IMR-90 (cell line): ENCODE data around the gene OR6X1. TPM values are rescaled to one million over a fixed set of nuclear protein-coding genes. Genes with fewer than 3 reads are reported as not detected.

Source experiments
- ATAC-seq: fragments of 200-7000 bp; cut with Tn5 transposase; 2 replicates; pipeline ENCODE4 v1.9.1; 2020; ENCODE audit warnings: low read depth, mild to moderate bottlenecking, moderate library complexity
- BruUV-seq: library from RNA; stranded (reverse); fragments of 400-500 nt; replicated peaks from 2 replicates; lab custom pipeline; 2021; lab: Mats Ljungman, UMichigan
- CTCF ChIA-PET: fragments of 300-600 bp; formaldehyde crosslinking; extraction: SDS; loops from one replicate; lab custom pipeline; 2021; ENCODE audit warnings: antibody characterized with exemption; lab: Yijun Ruan, JAX
- POLR2A ChIA-PET: fragments of 300-600 bp; sonication (Branson Sonifier 250); formaldehyde crosslinking; loops from one replicate; lab custom pipeline; 2022; ENCODE audit warnings: antibody characterized with exemption; ENCODE audit not compliant: unreplicated experiment; lab: Charles Lee
- DNase-seq: peaks from one replicate; pipeline ENCODE4 v3.0.0; 2013
- H2AFZ ChIP-seq: replicated peaks from 2 replicates; pipeline ENCODE3; 2013; ENCODE audit warnings: low read length, mild to moderate bottlenecking; ENCODE audit not compliant: poor library complexity
- H2AK5ac ChIP-seq: 2 replicates; pipeline ENCODE4 v1.6.1; 2013; ENCODE audit warnings: low read depth, low read length, inconsistent platforms
- H2AK9ac ChIP-seq: replicated peaks from 2 replicates; pipeline ENCODE3; 2013; ENCODE audit warnings: mild to moderate bottlenecking, low read depth, low read length, moderate library complexity; ENCODE audit not compliant: poor library complexity
- H2BK120ac ChIP-seq: 2 replicates; pipeline ENCODE4 v1.6.1; 2013; ENCODE audit warnings: low read depth, low read length, inconsistent platforms
- H2BK15ac ChIP-seq: 3 replicates; pipeline ENCODE4 v1.6.1; 2013; ENCODE audit warnings: low read depth, low read length, inconsistent platforms
- H2BK20ac ChIP-seq: 2 replicates; pipeline ENCODE4 v1.6.1; 2013; ENCODE audit warnings: low read depth, mild to moderate bottlenecking, inconsistent platforms, low read length, moderate library complexity
- H2BK5ac ChIP-seq: 2 replicates; pipeline ENCODE4 v1.6.1; 2013; ENCODE audit warnings: mild to moderate bottlenecking, low read depth, low read length, inconsistent platforms; ENCODE audit not compliant: poor library complexity, severe bottlenecking
- H3K14ac ChIP-seq: replicated peaks from 2 replicates; pipeline ENCODE4 v1.6.1; 2013; ENCODE audit warnings: low read depth, low read length, inconsistent platforms
- H3K18ac ChIP-seq: 2 replicates; pipeline ENCODE4 v1.6.1; 2013; ENCODE audit warnings: low read depth, low read length, control low read depth
- H3K23ac ChIP-seq: 2 replicates; pipeline ENCODE4 v1.6.1; 2013; ENCODE audit warnings: low read depth, low read length, inconsistent platforms
- H3K27ac ChIP-seq: 2 replicates; pipeline ENCODE4 v1.5.1; 2013; ENCODE audit warnings: mild to moderate bottlenecking, control low read depth, low read length; ENCODE audit not compliant: insufficient read depth
- H3K27me3 ChIP-seq: 2 replicates; pipeline ENCODE4 v1.6.1; 2013; ENCODE audit warnings: low read length; ENCODE audit not compliant: control insufficient read depth, insufficient read depth
- H3K36me3 ChIP-seq: 2 replicates; pipeline ENCODE4 v1.6.1; 2013; ENCODE audit warnings: low read length, mixed read lengths; ENCODE audit not compliant: control insufficient read depth, insufficient read depth
- H3K4ac ChIP-seq: 2 replicates; pipeline ENCODE4 v1.6.1; 2013; ENCODE audit warnings: low read depth, low read length, inconsistent platforms
- H3K4me1 ChIP-seq: 2 replicates; pipeline ENCODE4 v1.6.1; 2013; ENCODE audit warnings: low read length, mixed read lengths; ENCODE audit not compliant: control insufficient read depth, insufficient read depth
- H3K4me2 ChIP-seq: 2 replicates; pipeline ENCODE4 v1.6.1; 2013; ENCODE audit warnings: low read depth, mild to moderate bottlenecking, control low read depth, low read length, moderate library complexity
- H3K4me3 ChIP-seq: 2 replicates; pipeline ENCODE4 v1.5.1; 2013; ENCODE audit warnings: low read depth, mild to moderate bottlenecking, control low read depth, low read length, moderate library complexity; ENCODE audit not compliant: insufficient read depth
- H3K56ac ChIP-seq: 2 replicates; pipeline ENCODE4 v1.6.1; 2013; ENCODE audit warnings: low read length, inconsistent platforms; ENCODE audit not compliant: insufficient read depth; ENCODE audit errors: extremely low read depth
- H3K79me1 ChIP-seq, 2 experiments: 2 replicates each; pipeline ENCODE4 v1.6.1; 2013; ENCODE audit warnings: low read length in 2 of 2, inconsistent platforms in 1 of 2, low read depth in 1 of 2
- H3K9ac ChIP-seq: 2 replicates; pipeline ENCODE4 v1.6.1; 2013; ENCODE audit warnings: low read depth, low read length, control low read depth
- H3K9me1 ChIP-seq: 2 replicates; pipeline ENCODE4 v1.6.1; 2013; ENCODE audit warnings: low read length, inconsistent platforms; ENCODE audit not compliant: insufficient read depth
- H3K9me3 ChIP-seq: 2 replicates; pipeline ENCODE4 v1.6.1; 2013; ENCODE audit warnings: low read length; ENCODE audit not compliant: control insufficient read depth, insufficient read depth
- H4K20me1 ChIP-seq: 2 replicates; pipeline ENCODE4 v1.6.1; 2013; ENCODE audit warnings: low read length, inconsistent platforms; ENCODE audit not compliant: insufficient read depth
- H4K5ac ChIP-seq: 2 replicates; pipeline ENCODE4 v1.6.1; 2013; ENCODE audit warnings: mild to moderate bottlenecking, low read depth, low read length, control low read depth
- H4K8ac ChIP-seq, 2 experiments: 2 replicates each; pipeline ENCODE4 v1.6.1; 2013; ENCODE audit warnings: low read depth in 2 of 2, low read length in 2 of 2, control low read depth in 1 of 2, inconsistent platforms in 1 of 2
- H4K91ac ChIP-seq: 2 replicates; pipeline ENCODE4 v1.6.1; 2013; ENCODE audit warnings: low read depth, low read length, inconsistent platforms; ENCODE audit not compliant: insufficient read depth
- CEBPB ChIP-seq: IDR thresholded peaks from 2 replicates; pipeline ENCODE4 v1.6.1; 2012; ENCODE audit warnings: low read depth, low read length, improper control_type of control experiment
- CHD1 ChIP-seq: IDR thresholded peaks from 2 replicates; pipeline ENCODE4 v1.6.1; 2012; ENCODE audit warnings: low read depth, low read length, improper control_type of control experiment
- CTCF ChIP-seq: conservative IDR thresholded peaks from 2 replicates; pipeline ENCODE4 v1.5.1; 2012; ENCODE audit warnings: mild to moderate bottlenecking, low read depth, low read length, improper control_type of control experiment
- FOS ChIP-seq: fragments of 150-350 bp; IDR thresholded peaks from 2 replicates; pipeline ENCODE4 v1.6.1; 2016; ENCODE audit warnings: low read depth, low read length
- MAFK ChIP-seq: IDR thresholded peaks from 2 replicates; pipeline ENCODE4 v1.6.1; 2012; ENCODE audit warnings: low read depth, low read length, improper control_type of control experiment
- MXI1 ChIP-seq: IDR thresholded peaks from 2 replicates; pipeline ENCODE4 v1.6.1; 2012; ENCODE audit warnings: low read depth, mild to moderate bottlenecking, low read length, moderate library complexity, borderline replicate concordance
- RAD21 ChIP-seq: IDR thresholded peaks from 2 replicates; pipeline ENCODE4 v1.6.1; 2012; ENCODE audit warnings: low read length, improper control_type of control experiment
- RCOR1 ChIP-seq: IDR thresholded peaks from 2 replicates; pipeline ENCODE4 v1.6.1; 2012; ENCODE audit warnings: mild to moderate bottlenecking, low read length, improper control_type of control experiment; ENCODE audit not compliant: insufficient replicate concordance
- WGBS, 2 experiments: methylation state at CpG; one replicate each; pipeline versions ENCODE4 v1.1.5 to v1.1.7; 2013; ENCODE audit warnings: missing lambda C conversion rate in 2 of 2; ENCODE audit not compliant: insufficient read length in 1 of 2; ENCODE audit errors: extremely low coverage in 2 of 2; 5-methylcytosine and 5-hydroxymethylcytosine counted together
- dilution Hi-C: fragments of 300-500 bp; cut with HindIII; formaldehyde crosslinking; loops from one replicate; pipeline ENCODE4 v1.14.3; 2018; ENCODE audit warnings: low sequenced_read_pairs; ENCODE audit not compliant: unreplicated experiment
- in situ Hi-C: fragments of 300-500 bp; cut with MboI; formaldehyde crosslinking; loops from 3 replicates; pipeline ENCODE4 v1.14.3; 2019; ENCODE audit warnings: low sequenced_read_pairs, inconsistent platforms, mixed read lengths
- intact Hi-C: fragments of 100-400 bp; cut with micrococcal nuclease; formaldehyde crosslinking; loops from 2 replicates; pipeline ENCODE4 v1.10.0; 2022
- polyA plus RNA-seq, 3 experiments: library from polyadenylated mRNA; depleted of rRNA; stranded (reverse); fragments of >200 nt; gene quantifications; 2 replicates each; pipeline ENCODE4 v1.2.3, GENCODE V29; 2012; ENCODE audit warnings: low replicate concordance in 1 of 3
- total RNA-seq: library from RNA; depleted of rRNA; stranded (reverse); fragments of >200 nt; gene quantifications from 2 replicates; pipeline ENCODE4 v1.2.3, GENCODE V29; 2012

Gene OR6X1
- total and polyA plus RNA-seq, 2 of the 4 experiments (the other 2 are of a cell fraction) = not detected

- intact Hi-C loops = no loop called here
- no peaks in the 10 kb centered on the region for H3K4me1 ChIP-seq
- H3K23ac ChIP-seq = no peak overlapping the region
- ChIA-PET POLR2A (no interaction called here), CTCF (interaction anchor here (0.6 kb wide), 1 partner anchor 124 kb away, joined by 5 read pairs; no protein-coding TSS in a partner anchor)
- H2BK15ac ChIP-seq = no peak overlapping the region
- H3K79me1 ChIP-seq = no peaks in the 10 kb centered on the region
- H3K9ac ChIP-seq = no peak overlapping the region
- H3K4me3 ChIP-seq = no peak overlapping the region
- no peak overlapping the region for H3K18ac ChIP-seq
- WGBS, 2 experiments = no CpG with 5 or more reads among the region's 3 CpGs
- H2AK9ac ChIP-seq = no peak overlapping the region
- DNase-seq (no peak), ATAC-seq (no peak)
- peaks cover 5% of the 10 kb centered on the region for H3K27me3 ChIP-seq
- no TSS peak for BruUV-seq
- H2BK20ac ChIP-seq = no peak overlapping the region
- H3K9me3 ChIP-seq = no peaks in the 10 kb centered on the region
- H4K5ac ChIP-seq = no peak overlapping the region
- H2AFZ ChIP-seq = no peak overlapping the region
- no peaks in the 10 kb centered on the region for H3K36me3 ChIP-seq
- H2AK5ac ChIP-seq = no peak overlapping the region
- dilution Hi-C loops = no loop called here
- no peak overlapping the region for H4K8ac ChIP-seq
- no peak overlapping the region for H3K56ac ChIP-seq
- H3K14ac ChIP-seq = no peak overlapping the region
- H4K91ac ChIP-seq = no peak overlapping the region
- no peak for TF ChIP-seq CEBPB
- no peak for TF ChIP-seq RCOR1
- TF ChIP-seq RAD21 = no peak
- TF ChIP-seq CHD1 = no peak
- TF ChIP-seq FOS = no peak
- TF ChIP-seq CTCF = no peak
- no peak for TF ChIP-seq MAFK
- no peak for TF ChIP-seq MXI1
- H2BK120ac ChIP-seq = no peak overlapping the region
- H3K4ac ChIP-seq = no peak overlapping the region
- in situ Hi-C loops = no loop called here
- H4K20me1 ChIP-seq = no peaks in the 10 kb centered on the region
- H2BK5ac ChIP-seq = no peak overlapping the region
- H3K27ac ChIP-seq = no peak overlapping the region
- H3K9me1 ChIP-seq = no peaks in the 10 kb centered on the region
- H3K4me2 ChIP-seq = no peak overlapping the region
These were observed 3.7 kb upstream of the OR6X1 start for GRCh38 chr11:123757976-123758375.
